Measurements from ENCODE around the gene OR9Q1.
"Not testable (repeated sequence)": the region's sequence is repeated elsewhere in the genome, so short reads cannot be mapped to it uniquely, and the experiment has no call there.

OR9Q1 gene

GRCh38 chr11:57980201-57980600, 43.5 kb upstream of the OR9Q1 start:
- TF ChIP-seq ZFX (IDR thresholded peaks at IDR 0.05) = no peak
- TF ChIP-seq CTCF (conservative IDR thresholded peaks at IDR 0.05) = no peak

GRCh38 chr11:57981536-57981935, 42.1 kb upstream of the OR9Q1 start:
- no peak for TF ChIP-seq CTCF (conservative IDR thresholded peaks at IDR 0.05)
- no peak for TF ChIP-seq ZFX (IDR thresholded peaks at IDR 0.05)
- no peak overlapping the region for H3K27ac ChIP-seq

More at GRCh38 chr11:57980201-57980600, 43.5 kb upstream of the OR9Q1 start:
- no peak overlapping the region for H3K27ac ChIP-seq

GRCh38 chr11:57982776-57983175, 40.9 kb upstream of the OR9Q1 start:
- TF ChIP-seq CTCF (conservative IDR thresholded peaks at IDR 0.05) = no peak
- TF ChIP-seq ZFX (IDR thresholded peaks at IDR 0.05) = no peak
- no peak overlapping the region for H3K27ac ChIP-seq

- TF ChIP-seq ZFX (IDR thresholded peaks at IDR 0.05) (no peak), CTCF (conservative IDR thresholded peaks at IDR 0.05) (no peak)
- no peak overlapping the region for H3K27ac ChIP-seq
Measured at GRCh38 chr11:57983191-57983590, 40.5 kb upstream of the OR9Q1 start.

- not testable (repeated sequence) for H3K27ac ChIP-seq
Measured at GRCh38 chr11:57999523-57999922, 24.2 kb upstream of the OR9Q1 start.

GRCh38 chr11:58000021-58000420, 23.7 kb upstream of the OR9Q1 start:
- not testable (repeated sequence) for H3K27ac ChIP-seq

GRCh38 chr11:58000699-58001098, 23.0 kb upstream of the OR9Q1 start:
- TF ChIP-seq ZFX (IDR thresholded peaks at IDR 0.05) = no peak
- TF ChIP-seq CTCF (conservative IDR thresholded peaks at IDR 0.05) = no peak
- H3K27ac ChIP-seq = no peak overlapping the region

- TF ChIP-seq ZFX (IDR thresholded peaks at IDR 0.05) = no peak
- TF ChIP-seq CTCF (conservative IDR thresholded peaks at IDR 0.05) = no peak
- H3K27ac ChIP-seq = no peak overlapping the region
Measured at GRCh38 chr11:58003036-58003435, 20.6 kb upstream of the OR9Q1 start.

GRCh38 chr11:58003591-58003990, 20.1 kb upstream of the OR9Q1 start:
- no peak overlapping the region for H3K27ac ChIP-seq
- no peak for TF ChIP-seq ZFX (IDR thresholded peaks at IDR 0.05)
- no peak for TF ChIP-seq CTCF (conservative IDR thresholded peaks at IDR 0.05)

Data from C4-2B (cell line).